Muscle layer of duodenum (tissue), 2 donors: ENCODE measurements around the gene LSMEM2.
"Not testable (repeated sequence)": the region's sequence is repeated elsewhere in the genome, so short reads cannot be mapped to it uniquely, and the experiment has no call there.

Source experiments
- H3K27ac ChIP-seq: one replicate; pipeline ENCODE4 v1.7.0; 2013; ENCODE audit warnings: mild to moderate bottlenecking, low read length
- H3K27me3 ChIP-seq: one replicate; pipeline ENCODE4 v1.7.0; 2013; ENCODE audit warnings: low read depth, mild to moderate bottlenecking, control low read depth, low read length
- H3K36me3 ChIP-seq, 2 donors: one replicate each; pipeline ENCODE4 v1.7.0; 2013; ENCODE audit warnings: low read length in 2 of 2, control low read depth in 1 of 2, mild to moderate bottlenecking in 1 of 2; ENCODE audit not compliant: insufficient read depth in 2 of 2, control insufficient read depth in 1 of 2
- H3K4me1 ChIP-seq, 2 donors: one replicate each; pipeline ENCODE4 v1.7.0; 2013; ENCODE audit warnings: low read length in 2 of 2, mild to moderate bottlenecking in 2 of 2, control low read depth in 1 of 2, moderate library complexity in 1 of 2; ENCODE audit not compliant: insufficient read depth in 2 of 2, control insufficient read depth in 1 of 2
- H3K4me3 ChIP-seq, 2 donors: one replicate each; pipeline ENCODE4 v1.7.0; 2013; ENCODE audit warnings: low read length in 2 of 2, low read depth in 1 of 2, mild to moderate bottlenecking in 1 of 2
- H3K9me3 ChIP-seq, 2 donors: one replicate each; pipeline ENCODE4 v1.7.0; 2013; ENCODE audit warnings: low read length in 2 of 2, control low read depth in 1 of 2, mild to moderate bottlenecking in 1 of 2; ENCODE audit not compliant: control insufficient read depth in 1 of 2
- donor health status: healthy.

The LSMEM2 gene

DNA sequence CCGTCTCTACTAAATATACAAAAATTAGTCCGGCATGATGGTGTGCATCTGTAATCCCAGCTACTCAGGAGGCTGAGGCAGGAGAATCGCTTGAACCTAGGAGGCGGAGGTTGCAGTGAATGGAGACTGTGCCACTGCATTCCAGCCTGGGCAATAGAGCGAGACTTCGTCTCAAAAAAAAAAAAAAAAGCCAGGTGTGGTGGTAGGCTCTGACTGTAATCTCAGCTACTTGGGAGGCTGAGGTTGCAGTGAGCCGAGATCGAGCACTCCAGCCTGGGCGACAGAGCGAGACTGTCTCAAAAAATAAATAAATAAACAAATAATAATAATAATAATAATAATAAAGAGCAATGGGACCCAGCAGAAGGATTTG is 6.4 kb upstream of the LSMEM2 start:
- H3K9me3 ChIP-seq, H3K36me3 ChIP-seq, H3K27ac ChIP-seq, H3K4me3 ChIP-seq, H3K27me3 ChIP-seq: not testable (repeated sequence)
- H3K4me1 ChIP-seq = peaks cover 12 to 41% of the 10 kb centered on the region in 2 donors

DNA sequence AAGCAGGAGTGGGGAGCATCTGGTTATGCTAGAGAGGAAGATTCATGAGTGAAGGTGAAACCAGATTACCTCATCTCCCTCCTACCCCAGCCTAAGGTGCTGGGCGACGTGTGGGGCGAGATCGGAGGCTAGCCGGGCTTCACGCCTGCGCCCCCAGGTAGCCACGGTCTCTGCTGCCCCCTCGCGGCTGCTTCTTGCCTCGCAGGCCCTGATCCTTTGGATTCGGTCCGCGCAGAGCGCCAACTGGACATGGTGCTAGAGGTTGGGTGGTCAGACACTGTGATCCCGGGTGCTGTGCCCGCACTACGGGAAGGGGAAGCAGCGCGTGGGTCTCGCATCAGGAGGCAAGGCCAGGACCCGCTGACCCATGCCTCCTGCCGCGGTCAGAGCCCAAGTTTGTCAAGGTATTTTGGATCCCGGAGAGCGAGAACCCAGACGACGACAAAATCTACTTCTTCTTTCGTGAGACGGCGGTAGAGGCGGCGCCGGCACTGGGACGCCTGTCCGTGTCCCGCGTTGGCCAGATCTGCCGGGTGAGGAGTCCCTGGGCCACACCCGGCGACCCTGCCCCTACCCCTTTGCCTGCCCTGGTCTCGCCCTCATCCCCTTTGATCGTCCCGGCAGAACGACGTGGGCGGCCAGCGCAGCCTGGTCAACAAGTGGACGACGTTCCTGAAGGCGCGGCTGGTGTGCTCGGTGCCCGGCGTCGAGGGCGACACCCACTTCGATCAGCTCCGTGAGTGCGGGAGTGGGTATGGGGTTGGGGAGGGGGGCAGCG is 5.8 kb upstream of the LSMEM2 start:
- Histone ChIP-seq H3K9me3 (no peaks in the 10 kb centered on the region), H3K27me3 (peaks cover 4% of the 10 kb centered on the region), H3K36me3 (peaks cover 0 to 3% of the 10 kb centered on the region in 2 donors), H3K4me1 (peaks cover 11 to 36% of the 10 kb centered on the region in 2 donors), H3K27ac (no peak overlapping the region), H3K4me3 (peak overlapping the region; percentile 44 to 54)

DNA sequence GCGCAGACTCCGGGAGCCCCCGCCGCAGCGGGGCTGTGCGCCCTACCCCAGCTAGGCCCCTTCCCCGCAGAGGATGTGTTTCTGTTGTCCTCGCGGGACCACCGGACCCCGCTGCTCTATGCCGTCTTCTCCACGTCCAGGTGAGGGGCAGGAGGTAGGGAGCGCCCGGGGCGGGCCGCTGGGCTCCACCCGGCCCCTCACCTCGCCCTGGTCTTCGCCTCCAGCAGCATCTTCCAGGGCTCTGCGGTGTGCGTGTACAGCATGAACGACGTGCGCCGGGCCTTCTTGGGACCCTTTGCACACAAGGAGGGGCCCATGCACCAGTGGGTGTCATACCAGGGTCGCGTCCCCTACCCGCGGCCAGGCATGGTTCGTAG is 5.2 kb upstream of the LSMEM2 start:
- Histone ChIP-seq H3K9me3 (no peaks in the 10 kb centered on the region), H3K36me3 (peaks cover 0 to 3% of the 10 kb centered on the region in 2 donors), H3K27me3 (peaks cover 4% of the 10 kb centered on the region), H3K4me1 (peaks cover 6 to 36% of the 10 kb centered on the region in 2 donors), H3K4me3 (peak overlapping the region in 1 of 2 donors; percentile 54), H3K27ac (no peak overlapping the region)

DNA sequence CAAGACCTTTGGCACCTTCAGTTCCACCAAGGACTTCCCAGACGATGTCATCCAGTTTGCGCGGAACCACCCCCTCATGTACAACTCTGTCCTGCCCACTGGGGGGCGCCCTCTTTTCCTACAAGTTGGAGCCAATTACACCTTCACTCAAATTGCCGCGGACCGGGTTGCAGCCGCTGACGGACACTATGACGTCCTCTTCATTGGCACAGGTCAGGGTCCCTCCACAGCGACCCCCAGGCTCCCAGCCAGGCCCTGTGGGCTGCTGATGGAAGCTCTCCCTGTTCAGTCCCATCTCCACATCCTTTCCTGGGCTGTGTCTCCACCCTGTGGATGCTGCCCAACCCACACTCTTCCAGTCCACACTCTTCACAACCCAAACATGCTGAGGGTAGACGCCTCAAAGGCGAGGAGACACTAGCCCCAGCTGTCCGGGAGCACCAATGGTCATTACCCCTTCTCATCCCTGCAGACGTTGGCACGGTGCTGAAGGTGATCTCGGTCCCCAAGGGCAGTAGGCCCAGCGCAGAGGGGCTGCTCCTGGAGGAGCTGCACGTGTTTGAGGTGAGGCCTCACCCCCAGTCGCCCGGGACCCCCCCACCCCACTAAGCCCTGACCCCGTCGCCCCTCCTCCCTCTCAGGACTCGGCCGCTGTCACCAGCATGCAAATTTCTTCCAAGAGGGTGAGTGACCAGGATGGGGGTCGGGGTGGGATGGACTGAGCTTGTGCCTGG is 4.3 kb upstream of the LSMEM2 start:
- peaks cover 4% of the 10 kb centered on the region for H3K27me3 ChIP-seq
- no peaks in the 10 kb centered on the region for H3K9me3 ChIP-seq
- peaks cover 0 to 3% of the 10 kb centered on the region in 2 donors for H3K36me3 ChIP-seq
- no peak overlapping the region for H3K27ac ChIP-seq
- H3K4me3 ChIP-seq = no peak overlapping the region
- peaks cover 5 to 38% of the 10 kb centered on the region in 2 donors for H3K4me1 ChIP-seq

- H3K36me3 ChIP-seq = peaks cover 0 to 3% of the 10 kb centered on the region in 2 donors
- peaks cover 4% of the 10 kb centered on the region for H3K27me3 ChIP-seq
- no peaks in the 10 kb centered on the region for H3K9me3 ChIP-seq
- peaks cover 5 to 38% of the 10 kb centered on the region in 2 donors for H3K4me1 ChIP-seq
- H3K27ac ChIP-seq = no peak overlapping the region
- H3K4me3 ChIP-seq = no peak overlapping the region
These were observed 3.5 kb upstream of the LSMEM2 start for GRCh38 chr3:50275141-50275995.

DNA sequence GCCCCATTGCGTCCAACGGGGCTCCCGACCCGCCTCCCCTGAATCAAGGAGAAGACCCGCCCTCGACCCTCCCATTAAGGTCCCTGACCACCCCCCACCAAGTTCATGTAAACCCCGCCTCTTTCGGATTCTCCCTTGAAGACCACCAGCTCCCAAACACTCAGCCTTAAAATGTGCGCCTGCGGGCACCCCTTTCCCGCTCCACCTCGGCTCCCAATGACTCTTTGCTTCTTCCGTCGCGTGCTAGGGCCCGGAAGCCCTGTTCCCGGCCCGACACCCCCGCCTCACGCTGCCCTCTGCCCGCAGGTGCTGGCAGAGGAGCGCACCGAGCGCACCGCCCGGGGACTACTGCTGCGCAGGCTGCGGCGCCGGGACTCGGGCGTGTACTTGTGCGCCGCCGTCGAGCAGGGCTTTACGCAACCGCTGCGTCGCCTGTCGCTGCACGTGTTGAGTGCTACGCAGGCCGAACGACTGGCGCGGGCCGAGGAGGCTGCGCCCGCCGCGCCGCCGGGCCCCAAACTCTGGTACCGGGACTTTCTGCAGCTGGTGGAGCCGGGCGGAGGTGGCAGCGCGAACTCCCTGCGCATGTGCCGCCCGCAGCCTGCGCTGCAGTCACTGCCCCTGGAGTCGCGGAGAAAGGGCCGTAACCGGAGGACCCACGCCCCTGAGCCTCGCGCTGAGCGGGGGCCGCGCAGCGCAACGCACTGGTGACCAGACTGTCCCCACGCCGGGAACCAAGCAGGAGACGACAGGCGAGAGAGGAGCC is 2.7 kb upstream of the LSMEM2 start:
- Histone ChIP-seq H3K27me3 (peaks cover 4% of the 10 kb centered on the region), H3K9me3 (no peaks in the 10 kb centered on the region), H3K27ac (no peak overlapping the region), H3K4me1 (peaks cover 5 to 38% of the 10 kb centered on the region in 2 donors), H3K36me3 (peaks cover 0 to 3% of the 10 kb centered on the region in 2 donors), H3K4me3 (no peak overlapping the region)

GRCh38 chr3:50276762-50277101 is 2.2 kb upstream of the LSMEM2 start:
- Histone ChIP-seq H3K36me3 (peaks cover 0 to 3% of the 10 kb centered on the region in 2 donors), H3K27me3 (peaks cover 4% of the 10 kb centered on the region), H3K27ac (no peak overlapping the region), H3K9me3 (no peaks in the 10 kb centered on the region), H3K4me3 (no peak overlapping the region), H3K4me1 (peaks cover under 1 to 38% of the 10 kb centered on the region in 2 donors)

DNA sequence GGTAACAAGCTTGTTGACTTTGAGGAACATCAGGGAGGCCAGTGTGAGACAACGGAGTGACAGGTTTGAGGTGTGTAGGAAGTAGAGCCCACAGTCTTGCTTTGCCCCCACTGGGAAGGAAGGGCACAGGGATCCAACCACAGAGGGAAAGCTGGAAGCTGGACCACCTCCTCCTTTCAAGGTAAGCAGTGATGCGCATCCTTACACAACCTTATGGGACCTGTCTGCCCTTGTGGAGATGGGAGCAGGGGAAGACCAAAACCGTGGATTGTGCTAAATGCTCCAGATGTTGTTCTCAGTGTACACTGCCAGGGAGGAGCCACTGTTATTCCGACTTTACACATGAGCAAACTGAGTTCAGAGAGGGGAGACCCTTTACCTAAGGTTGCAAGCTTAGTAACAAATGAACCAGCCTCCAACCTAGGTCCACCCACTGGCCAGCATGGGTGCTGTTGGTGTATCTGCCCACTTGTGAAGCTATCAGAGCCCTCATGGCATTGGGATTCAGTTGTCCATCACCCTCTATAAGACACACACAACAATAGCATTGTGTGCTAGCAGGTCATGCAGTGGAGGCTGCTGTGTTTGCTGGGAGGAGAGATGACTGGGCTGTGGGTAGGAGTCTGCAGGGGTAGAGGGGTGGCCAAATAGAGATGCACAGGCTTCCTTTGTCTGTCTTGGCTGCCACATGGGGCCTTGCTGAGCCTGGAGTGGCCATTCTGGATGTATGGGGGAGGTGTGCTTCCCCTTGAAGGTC is 586 bp upstream of the LSMEM2 start:
- H3K4me3 ChIP-seq = no peak overlapping the region

DNA sequence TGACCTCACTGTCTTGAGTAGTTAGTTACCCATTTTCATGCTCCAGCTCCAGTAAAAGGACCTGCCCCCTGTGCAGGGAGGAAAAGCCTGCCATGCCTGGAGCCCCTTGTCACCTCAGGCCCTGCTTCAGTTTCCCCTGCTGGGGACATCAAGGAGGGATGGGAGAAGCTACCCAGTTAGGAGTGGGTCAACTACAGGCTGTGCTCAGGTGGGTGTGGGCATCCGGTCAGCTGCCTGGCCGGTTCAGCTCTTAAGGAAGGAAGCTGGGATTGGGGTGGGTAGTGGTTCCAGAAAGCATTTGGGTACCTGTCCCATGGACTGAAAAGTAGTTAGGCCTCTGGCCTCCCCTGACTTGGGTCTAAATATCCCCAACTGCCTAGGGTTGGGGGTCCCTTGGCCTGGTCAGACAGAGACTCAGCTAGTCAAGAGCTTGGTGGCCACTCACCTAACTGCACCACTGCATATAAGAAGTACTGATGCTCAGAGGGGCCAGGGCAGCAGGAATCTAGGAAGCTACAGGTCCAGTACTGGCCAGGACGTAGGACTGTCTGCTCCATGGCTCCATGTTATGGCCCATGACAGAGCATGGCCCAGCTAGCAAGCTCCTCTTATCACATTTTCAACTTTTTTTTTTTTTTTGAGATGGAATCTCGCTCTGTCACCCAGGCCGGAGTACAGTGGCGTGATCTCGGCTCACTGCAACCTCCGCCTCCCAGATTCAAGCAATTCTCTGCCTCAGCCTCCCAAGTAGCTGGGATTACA is 549 bp downstream of the LSMEM2 start:
- Histone ChIP-seq H3K4me1 (peaks cover 0 to 23% of the 10 kb centered on the region in 2 donors), H3K9me3 (no peaks in the 10 kb centered on the region), H3K27me3 (peaks cover 4% of the 10 kb centered on the region), H3K4me3 (no peak overlapping the region), H3K27ac (no peak overlapping the region), H3K36me3 (peaks cover 0 to 3% of the 10 kb centered on the region in 2 donors)

More for the DNA sequence above, 586 bp upstream of the LSMEM2 start:
- no peaks in the 10 kb centered on the region for H3K9me3 ChIP-seq
- peaks cover 0 to 3% of the 10 kb centered on the region in 2 donors for H3K36me3 ChIP-seq
- no peak overlapping the region for H3K27ac ChIP-seq
- H3K27me3 ChIP-seq = peaks cover 4% of the 10 kb centered on the region
- H3K4me1 ChIP-seq = peaks cover 0 to 33% of the 10 kb centered on the region in 2 donors

GRCh38 chr3:50284121-50284520 is 5.2 kb downstream of the LSMEM2 start:
- H3K27ac ChIP-seq, H3K4me1 ChIP-seq, H3K9me3 ChIP-seq, H3K27me3 ChIP-seq, H3K4me3 ChIP-seq: not testable (repeated sequence)
- peaks cover 23 to 29% of the 10 kb centered on the region in 2 donors for H3K36me3 ChIP-seq
